ENCODE data around the gene CCDC6. TPM values are rescaled to one million over a fixed set of nuclear protein-coding genes. Genes with fewer than 3 reads are reported as not detected.

CCDC6 gene
- polyA plus RNA-seq, 1 donor from 2014 or later, result 20.1 TPM

GRCh38 chr10:59803714-59804113 lies 102.6 kb downstream of the CCDC6 start:
- Histone ChIP-seq H3K4me3 (ENCODE audit: low read length) (no peak overlapping the region), H3K4me2 (ENCODE audit: low read length) (no peak overlapping the region), H3K9me3 (ENCODE audit: low read length) (no peaks in the 10 kb centered on the region), H3K27ac (ENCODE audit: low read length) (no peak overlapping the region), H3K9me2 (ENCODE audit: insufficient read depth, low read length) (no peaks in the 10 kb centered on the region), H3K27me3 (ENCODE audit: insufficient read depth, low read depth, low read length) (no peaks in the 10 kb centered on the region), H3K9ac (ENCODE audit: low read length) (no peak overlapping the region), H4K20me1 (ENCODE audit: insufficient read depth) (no peaks in the 10 kb centered on the region), H3F3A (ENCODE audit: insufficient read depth, low read length, poor library complexity, severe bottlenecking) (no peaks in the 10 kb centered on the region), H2AFZ (ENCODE audit: low read depth, low read length) (no peak overlapping the region), H3K79me2 (replicated peaks; ENCODE audit: insufficient read depth, low read length) (no peaks in the 10 kb centered on the region), H3K36me3 (ENCODE audit: insufficient read depth, low read length) (peaks cover 9% of the 10 kb centered on the region)
- TF ChIP-seq POLR2AphosphoS5 (IDR thresholded peaks at IDR 0.05), result no peak
- TF ChIP-seq EP300 (conservative IDR thresholded peaks at IDR 0.05; ENCODE audit: poor library complexity, severe bottlenecking), result no peak
- no peak for TF ChIP-seq MXI1 (conservative IDR thresholded peaks at IDR 0.05; ENCODE audit: poor library complexity, severe bottlenecking)
- TF ChIP-seq TAF1 (IDR thresholded peaks at IDR 0.05; ENCODE audit: low read depth), result no peak
- no peak for TF ChIP-seq CTCF (IDR thresholded peaks at IDR 0.05; ENCODE audit: poor library complexity, severe bottlenecking)

GRCh38 chr10:59801171-59801570 lies 105.2 kb downstream of the CCDC6 start:
- Histone ChIP-seq H3K36me3 (ENCODE audit: insufficient read depth, low read length) (peaks cover 9% of the 10 kb centered on the region), H3K4me2 (ENCODE audit: low read length) (no peak overlapping the region), H4K20me1 (ENCODE audit: insufficient read depth) (no peaks in the 10 kb centered on the region), H3K9me2 (ENCODE audit: insufficient read depth, low read length) (no peaks in the 10 kb centered on the region), H3K9me3 (ENCODE audit: low read length) (no peaks in the 10 kb centered on the region), H3K79me2 (replicated peaks; ENCODE audit: insufficient read depth, low read length) (no peaks in the 10 kb centered on the region), H3K27me3 (ENCODE audit: insufficient read depth, low read depth, low read length) (no peaks in the 10 kb centered on the region), H3K9ac (ENCODE audit: low read length) (no peak overlapping the region), H2AFZ (ENCODE audit: low read depth, low read length) (no peak overlapping the region), H3K4me3 (ENCODE audit: low read length) (no peak overlapping the region), H3F3A (ENCODE audit: insufficient read depth, low read length, poor library complexity, severe bottlenecking) (no peaks in the 10 kb centered on the region), H3K27ac (ENCODE audit: low read length) (no peak overlapping the region)
- TF ChIP-seq MXI1 (conservative IDR thresholded peaks at IDR 0.05; ENCODE audit: poor library complexity, severe bottlenecking) (no peak), TAF1 (IDR thresholded peaks at IDR 0.05; ENCODE audit: low read depth) (no peak), SMC3 (conservative IDR thresholded peaks at IDR 0.05; ENCODE audit: poor library complexity) (no peak), EZH2 (IDR thresholded peaks at IDR 0.05; ENCODE audit: borderline replicate concordance, insufficient read depth, low read length, poor library complexity, severe bottlenecking) (no peak), CTCF (IDR thresholded peaks at IDR 0.05; ENCODE audit: poor library complexity, severe bottlenecking) (no peak), RAD21 (conservative IDR thresholded peaks at IDR 0.05) (no peak), EP300 (conservative IDR thresholded peaks at IDR 0.05; ENCODE audit: poor library complexity, severe bottlenecking) (no peak), REST (IDR thresholded peaks at IDR 0.05; ENCODE audit: borderline replicate concordance) (no peak), POLR2AphosphoS5 (IDR thresholded peaks at IDR 0.05) (no peak)

All from neural cell (in vitro differentiated cells).